ENCODE data around the gene CRISPLD2.
"Not testable (repeated sequence)": the region's sequence is repeated elsewhere in the genome, so short reads cannot be mapped to it uniquely, and the experiment has no call there.

Gene CRISPLD2

DNA sequence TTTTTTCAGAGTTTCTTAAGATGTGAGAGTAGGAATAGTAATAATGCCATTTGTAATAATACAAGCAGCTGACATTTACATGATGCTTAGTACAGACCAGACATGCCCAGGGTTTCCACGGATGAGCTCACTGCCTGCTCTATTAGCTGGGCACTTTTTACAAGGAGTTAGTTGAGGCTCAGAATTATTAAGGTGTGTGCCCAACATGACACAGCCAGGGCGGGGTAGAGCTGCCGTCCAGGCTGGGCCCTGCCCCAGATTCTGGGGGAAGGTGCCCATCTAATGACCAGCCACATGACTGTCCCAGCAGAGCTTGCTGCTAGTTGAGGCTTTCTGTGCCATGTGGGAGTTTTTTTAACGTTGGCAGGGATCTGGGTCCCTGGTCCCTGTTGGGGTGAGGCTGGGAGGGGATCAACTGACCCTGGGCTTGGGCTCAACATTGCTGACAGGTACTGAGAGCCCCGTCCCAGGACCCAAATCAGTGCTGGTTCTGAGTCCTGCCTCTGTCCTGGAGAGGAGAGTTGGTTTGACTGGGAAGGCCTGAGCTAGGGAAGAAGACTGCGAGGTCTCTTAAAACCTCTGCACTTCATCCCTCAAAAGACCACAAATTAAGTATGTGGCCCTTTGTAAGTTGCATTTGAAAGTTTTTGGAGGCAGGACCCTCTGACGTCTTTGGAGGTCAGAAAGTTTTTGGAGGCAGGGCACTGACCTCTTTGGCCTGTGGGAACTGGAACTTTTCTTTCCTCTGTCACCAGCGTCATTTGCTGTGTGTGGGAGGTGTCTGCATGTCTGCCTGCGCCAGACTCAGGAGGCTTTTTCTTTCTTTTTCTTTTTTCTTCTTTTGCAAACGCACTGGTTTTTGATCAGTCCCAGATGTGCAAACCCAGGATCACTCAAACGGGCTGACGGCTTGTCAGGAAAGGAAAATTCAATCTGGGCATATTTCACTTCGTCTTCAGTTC lies 2.2 kb downstream of the CRISPLD2 start:
- no peak for DNase-seq (ENCODE audit: low read depth)

DNA sequence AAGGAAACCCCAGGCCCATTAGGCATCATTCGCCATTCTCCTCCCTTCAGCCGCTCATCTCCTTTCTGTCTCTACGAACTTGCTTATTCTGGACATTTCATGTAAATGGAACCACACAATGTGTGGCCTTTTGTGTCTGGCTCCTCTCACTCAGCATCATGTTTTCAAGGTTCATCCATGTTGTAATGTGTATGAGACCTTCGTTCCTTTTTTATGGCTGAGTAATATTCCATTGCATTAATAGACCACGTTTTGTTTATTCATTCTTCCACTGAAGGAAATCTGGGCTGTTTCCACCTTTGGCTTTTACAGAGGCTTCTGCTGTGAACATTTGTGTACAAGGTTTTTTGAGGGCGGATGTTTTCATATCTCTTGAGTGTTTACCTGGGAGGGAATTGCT lies 3.2 kb downstream of the CRISPLD2 start:
- DNase-seq (ENCODE audit: low read depth) = no peak

DNA sequence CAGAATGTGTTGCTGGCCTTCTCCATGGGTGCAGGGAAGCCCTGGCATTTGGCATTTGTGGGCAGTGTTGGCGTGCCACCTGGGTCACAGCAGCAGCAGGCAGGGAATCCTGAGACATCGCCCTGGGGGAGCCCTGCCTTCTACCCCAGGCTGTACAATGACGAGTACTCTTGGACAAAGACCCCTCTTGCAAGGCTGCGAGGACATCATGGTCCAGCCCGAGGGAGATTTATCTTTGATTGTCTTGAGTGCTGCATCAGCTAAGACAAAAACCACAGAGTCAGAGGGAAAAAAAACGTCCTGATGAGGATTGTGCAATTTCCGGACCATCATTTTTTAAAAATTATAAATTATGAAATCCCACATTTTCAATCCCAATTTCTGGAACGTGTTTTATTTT lies 3.7 kb downstream of the CRISPLD2 start:
- DNase-seq (ENCODE audit: low read depth) = no peak

DNA sequence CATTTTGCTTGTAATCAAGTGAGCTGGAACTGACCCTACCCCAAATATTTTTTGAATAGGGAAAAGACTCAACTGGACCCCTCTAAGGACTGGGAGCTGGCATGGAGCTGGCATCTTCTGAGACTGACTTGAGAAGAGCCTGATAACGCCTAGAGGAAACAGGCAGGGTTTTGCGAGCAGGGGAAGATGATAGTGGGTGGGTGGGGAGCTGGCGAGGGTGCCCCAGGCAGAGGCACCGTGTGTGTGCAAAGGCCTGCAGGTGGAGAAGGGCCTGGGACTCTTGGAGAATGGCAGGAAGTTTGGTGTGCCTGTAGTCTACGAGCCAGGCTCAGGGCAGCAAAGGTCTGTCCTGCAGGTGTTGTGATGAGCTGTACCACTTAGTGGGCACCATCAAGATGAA lies 4.1 kb downstream of the CRISPLD2 start:
- no peak for DNase-seq (ENCODE audit: low read depth)

DNA sequence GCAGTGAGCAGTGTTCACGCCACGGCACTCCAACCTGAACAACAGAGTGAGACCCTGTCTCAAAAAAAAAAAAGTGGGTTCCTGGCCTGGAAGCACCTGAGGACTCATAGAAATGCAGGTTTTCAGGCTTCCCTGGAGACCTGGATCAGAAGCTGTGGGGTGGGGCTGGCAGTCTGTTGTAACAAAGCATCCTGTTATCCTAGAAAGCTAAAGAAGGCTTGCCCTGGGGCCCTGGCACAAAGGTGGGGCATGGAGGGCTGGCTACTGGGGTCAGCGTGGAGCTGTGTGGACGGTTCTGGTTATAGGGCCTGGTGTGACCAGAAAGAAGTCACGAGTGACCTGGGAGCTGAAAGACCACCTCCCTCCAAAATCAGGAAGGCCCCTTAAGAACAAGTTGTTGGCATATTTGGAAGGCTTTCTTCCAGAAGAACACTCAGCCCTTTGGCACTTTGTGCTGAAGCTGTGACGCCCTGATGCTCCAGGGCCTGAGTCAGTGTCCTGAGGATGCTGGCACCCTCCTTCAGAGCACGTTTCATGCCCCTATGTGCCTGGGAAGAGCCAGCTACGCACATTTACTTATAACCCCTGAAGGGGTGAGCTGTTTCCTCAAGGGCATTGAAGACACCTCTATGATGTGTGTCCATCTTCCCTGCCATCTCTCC lies 6.2 kb downstream of the CRISPLD2 start:
- DNase-seq (ENCODE audit: low read depth) = peak; percentile 64

DNA sequence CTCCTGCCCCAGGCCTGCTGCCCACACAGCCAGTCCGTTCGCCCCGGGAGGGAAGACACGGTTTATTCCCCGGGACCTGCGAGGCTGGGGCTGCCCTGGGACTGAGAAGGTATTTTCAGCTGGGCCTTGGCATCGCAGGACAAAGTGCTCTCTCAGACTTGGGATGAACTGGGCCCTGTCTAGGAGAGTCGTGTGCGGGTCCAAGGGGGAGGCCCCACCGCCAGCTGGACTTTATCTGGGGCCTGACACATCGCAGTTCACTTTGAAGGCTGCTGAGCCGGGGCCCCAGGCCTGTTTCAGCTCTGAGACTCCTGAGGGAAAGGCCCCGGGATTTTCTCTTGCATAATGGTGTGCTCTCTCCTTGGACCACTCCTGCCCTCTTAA lies 6.8 kb downstream of the CRISPLD2 start:
- no peak for DNase-seq (ENCODE audit: low read depth)

DNA sequence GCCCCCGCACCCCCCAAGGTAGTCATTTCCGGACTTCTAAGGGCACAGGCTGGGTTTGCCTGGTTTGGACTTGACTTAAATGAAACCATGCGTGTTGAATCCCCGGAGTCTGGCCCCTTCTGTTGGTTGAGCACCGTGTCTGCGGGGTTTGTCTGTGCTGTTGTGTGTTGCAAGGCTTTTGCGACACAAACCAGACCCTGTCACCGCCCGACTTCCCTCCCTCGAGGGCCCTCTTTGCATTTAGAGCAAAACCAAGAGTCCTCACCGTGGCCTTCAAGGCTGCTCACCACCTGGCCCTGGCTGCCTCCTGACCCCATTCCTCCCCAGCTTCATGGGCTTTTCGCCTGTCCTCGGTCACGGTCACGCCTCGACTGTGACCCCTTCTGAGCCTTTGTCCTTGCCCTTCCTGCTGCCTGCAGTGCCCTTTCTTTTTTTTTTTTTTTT lies 7.4 kb downstream of the CRISPLD2 start:
- no peak for DNase-seq (ENCODE audit: low read depth)

DNA sequence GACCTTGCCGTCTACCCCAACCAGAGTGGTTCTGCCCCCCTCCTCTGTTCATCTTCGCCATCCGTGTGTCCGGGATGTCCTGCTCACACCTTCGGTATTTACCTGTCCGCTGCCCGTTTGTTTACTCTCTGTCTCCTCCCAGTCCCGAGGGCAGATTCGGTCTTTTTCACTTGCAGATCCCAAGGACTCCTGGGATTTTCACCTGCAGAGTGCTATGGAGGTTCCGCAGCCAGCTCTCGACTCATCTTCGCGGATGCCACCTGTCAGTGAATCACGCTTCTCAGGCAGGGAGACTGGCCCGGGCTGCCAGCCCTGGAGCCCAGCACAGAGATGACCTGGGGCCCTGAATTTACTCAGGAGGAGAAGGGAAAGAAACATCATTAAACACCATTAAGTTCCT lies 8.1 kb downstream of the CRISPLD2 start:
- DNase-seq (ENCODE audit: low read depth) = no peak

DNA sequence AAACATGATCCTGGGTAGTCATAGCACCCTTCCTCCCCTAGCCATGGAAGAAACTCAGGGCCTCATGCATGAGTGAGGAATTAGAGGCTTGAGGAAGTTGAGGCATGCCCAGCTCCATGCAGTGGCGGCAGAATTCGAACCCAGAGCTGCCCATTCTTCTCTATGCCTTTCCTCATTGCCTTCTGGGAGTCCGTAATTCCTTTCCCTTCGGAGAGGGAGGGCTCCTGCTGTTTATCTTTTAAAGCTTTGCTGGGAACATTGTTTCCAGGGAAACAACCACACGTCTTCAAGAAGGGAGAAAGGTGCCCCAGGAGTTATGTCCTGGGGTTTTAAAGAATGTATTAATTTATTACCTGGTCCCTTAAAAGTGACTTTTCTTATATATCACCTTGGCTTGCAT lies 8.5 kb downstream of the CRISPLD2 start:
- no peak for DNase-seq (ENCODE audit: low read depth)

DNA sequence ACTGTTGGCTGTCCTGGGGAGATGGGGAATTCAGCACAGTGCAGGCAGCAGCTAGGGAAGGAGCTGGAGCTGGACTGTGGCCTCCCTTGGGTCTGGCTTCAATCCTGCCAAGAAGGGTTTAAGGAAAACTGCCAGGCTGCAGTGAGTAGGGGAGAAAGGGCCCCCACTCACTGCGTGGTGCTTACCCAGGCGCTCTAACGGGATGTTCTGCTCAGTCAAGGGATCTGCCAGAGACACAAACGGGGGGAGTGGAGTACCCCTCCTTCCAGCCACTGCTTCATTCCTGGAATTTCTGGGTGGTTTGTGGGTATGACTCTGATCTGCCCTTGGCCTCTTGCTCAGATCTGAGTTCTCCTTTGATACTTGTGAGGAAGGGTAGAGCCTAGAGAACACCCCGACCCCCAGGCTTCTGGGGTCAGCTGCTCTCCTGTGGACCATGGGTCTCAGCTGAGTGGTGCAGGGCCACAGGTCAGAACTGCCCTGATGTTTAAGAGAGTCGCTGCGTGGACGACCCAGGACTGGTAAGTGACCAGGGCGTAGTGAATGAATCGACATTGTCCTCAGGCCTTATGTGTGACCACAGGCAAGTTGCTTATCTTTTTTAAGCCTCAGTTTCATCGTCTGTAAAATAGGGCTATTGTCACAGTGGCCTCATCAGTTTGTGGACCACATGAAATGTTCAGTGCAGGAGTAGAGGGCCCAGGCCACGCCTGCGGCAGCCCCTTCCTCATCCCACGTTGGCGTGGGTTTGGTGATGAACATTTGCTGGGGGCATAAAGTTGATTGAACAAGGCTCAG lies 9.6 kb downstream of the CRISPLD2 start:
- DNase-seq (ENCODE audit: low read depth) = peak; percentile 91

DNA sequence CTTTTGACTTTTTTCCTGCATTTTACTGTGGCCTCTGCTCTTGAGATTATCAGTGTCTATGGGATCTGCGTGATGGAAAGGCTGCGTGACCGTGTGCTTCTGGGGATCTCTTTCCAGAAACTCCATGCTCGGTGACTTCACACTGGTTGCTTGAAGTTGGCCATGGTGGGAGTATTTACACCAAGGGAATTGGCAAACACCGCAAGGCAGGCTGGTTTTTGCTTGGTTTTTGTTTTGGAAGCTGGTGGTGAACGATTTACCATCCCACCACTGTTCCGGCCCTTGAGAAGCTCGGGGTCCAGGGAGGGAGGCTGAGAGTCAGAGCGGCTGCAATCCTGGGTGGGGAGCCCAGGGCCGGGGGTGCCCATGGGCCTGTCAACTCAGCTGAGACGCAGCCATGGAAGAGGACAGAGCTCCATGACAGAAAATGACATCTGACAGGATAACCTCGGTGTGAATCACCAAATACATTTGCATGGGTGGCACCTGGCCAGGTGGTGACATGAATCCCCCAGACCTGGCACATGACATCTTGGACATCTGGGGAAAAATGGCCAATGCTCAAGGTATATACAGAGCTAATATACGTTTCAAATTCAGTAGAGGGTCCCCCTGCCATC lies 11.1 kb downstream of the CRISPLD2 start:
- no peak for DNase-seq (ENCODE audit: low read depth)

DNA sequence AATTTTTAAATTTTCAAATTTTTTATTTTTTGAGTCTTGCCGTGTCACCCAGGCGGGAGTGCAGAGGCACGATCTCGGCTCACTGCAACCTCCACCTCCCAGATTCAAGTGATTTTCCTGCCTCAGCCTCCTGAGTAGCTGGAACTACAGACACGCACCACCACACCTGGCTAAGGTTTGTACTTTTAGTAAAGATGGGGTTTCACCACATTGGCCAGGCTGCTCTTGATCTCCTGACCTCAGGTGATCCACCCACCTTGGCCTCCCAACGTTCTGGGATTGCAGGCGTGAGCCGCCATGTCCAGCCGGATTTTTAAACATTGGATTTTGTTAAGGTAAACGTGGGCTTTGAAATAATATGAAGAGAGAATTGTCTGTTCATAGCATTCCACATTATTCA lies 11.9 kb downstream of the CRISPLD2 start:
- not testable (repeated sequence) for DNase-seq (ENCODE audit: low read depth)

DNA sequence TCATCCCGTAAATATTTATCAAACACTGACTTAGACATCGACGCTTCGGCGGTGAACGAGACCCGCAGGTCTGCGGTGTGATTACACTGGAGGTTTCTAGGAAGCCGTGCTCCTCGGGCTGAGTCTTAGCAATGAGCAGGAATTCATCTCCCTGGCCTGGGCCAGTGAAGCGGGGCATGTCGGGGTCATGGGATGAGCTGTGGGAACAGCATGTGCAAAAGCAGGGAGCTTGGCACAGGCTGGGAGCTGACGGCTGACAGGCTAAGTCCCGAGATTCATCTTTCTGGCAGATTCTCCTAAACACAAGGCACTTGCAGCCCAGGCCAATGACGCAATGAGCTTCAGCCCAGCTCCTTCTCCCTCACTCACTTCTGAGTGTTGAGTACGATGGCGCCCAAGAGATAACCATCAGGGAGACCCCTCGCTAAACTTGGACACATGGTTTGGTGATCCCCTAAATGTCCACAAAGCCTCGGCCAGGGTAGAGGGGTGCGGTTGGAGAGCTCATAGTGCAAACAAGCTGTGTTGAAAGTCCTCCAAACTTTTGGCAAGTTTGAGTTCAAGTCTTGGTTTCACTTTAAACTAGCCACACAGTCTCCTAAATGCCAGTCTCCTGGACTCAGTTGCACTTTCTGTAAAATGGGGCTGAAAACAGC lies 12.8 kb downstream of the CRISPLD2 start:
- peak; percentile 99 for DNase-seq (ENCODE audit: low read depth)

DNA sequence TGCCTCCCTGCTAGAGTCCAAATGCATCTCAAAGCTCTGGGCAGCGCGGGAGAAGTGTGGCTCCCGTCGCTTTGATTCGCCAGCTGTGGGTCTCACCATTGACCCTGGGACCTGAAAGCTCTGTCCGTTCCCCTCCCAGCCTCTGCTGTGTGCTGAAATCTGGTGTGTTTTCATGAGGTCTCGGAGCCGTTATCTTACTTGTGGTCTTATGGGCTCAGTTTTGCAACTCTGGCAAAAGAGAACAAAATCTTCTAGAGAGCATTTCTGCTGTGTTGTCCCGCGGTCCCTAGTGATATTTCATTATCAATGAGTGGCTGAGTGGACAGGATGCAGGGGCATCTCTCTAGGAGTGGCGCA lies 13.3 kb downstream of the CRISPLD2 start:
- DNase-seq (ENCODE audit: low read depth) = no peak

DNA sequence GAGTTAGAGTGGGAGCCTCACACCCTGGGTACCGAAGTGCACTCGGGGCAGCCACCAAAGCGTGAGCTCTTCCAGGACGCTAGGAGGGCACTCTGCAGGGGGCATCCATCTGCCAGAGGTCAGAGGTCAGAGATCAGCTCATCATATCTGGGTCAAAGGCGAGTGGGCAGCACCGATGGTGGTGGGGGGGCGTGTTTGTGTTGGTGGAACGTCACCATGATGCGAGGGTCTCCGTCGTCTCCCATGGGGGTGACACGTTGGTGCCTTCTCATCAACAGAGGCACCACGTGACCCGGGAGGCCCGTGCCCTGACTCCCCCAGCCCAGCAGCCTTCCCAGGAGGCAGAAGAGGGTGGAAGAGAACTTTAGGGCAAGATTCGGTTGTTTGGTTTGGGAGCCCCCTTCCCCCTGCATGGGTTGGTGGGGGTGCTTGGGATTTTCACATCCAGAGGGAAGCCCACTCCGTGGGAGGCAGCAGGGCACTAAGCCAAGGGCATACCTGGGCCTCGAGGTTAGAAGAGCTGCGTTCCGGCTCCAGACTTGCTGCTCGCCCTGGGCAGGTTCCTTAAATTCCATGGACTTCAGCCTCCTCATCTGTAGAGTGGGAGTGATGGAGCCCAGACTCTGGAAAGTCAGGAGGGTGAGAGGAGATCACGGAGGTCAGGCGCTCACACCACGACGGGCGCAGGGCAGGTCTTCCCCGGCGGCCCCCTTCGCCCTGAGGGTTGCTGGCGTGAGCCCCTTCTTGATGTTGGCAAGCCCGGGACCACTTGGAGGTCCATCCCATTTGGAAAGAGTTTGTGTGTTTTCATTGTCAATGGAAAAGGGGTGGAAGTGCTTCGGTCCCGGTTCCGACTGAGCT lies 14.0 kb downstream of the CRISPLD2 start:
- no peak for DNase-seq (ENCODE audit: low read depth)

DNA sequence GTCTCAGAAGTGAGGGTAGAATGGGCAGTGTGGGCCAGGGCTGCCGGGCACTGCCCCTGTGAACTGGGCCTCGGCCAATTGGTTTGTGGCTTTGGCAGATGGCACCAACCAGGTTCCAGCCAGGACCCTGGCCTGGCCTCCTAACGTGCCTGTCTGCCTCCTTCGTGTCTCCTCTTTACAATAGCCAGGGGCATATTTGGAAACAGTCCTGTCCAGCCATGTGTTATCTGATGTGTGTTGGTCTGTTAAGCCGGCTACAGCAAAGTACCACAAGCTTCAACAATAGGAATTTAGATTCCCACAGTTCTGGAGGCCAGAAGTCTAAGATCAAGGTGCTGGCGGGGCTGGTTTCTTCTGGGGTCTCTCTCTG lies 14.6 kb downstream of the CRISPLD2 start:
- DNase-seq (ENCODE audit: low read depth) = no peak

DNA sequence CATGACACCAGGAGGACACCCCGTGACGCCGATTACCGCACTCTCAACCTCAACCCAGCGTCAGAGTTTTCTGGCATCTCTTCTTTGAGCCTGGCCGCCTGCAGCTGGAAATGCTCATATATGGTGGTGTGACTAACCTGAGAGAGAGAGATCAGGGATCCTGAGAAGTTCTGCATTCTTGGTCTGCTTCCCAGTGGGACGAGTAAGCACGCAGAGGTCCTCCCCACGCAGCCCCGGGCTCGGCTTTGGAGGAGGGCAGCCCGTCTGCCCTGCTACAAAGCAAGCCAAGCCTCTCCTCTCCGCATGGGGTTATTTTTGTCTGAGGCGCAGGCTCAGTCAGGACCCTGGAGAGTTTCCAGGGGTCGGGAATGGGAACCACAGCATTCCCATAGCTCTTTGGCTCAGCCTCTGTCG lies 16.5 kb downstream of the CRISPLD2 start:
- DNase-seq (ENCODE audit: low read depth) = peak; percentile 100

DNA sequence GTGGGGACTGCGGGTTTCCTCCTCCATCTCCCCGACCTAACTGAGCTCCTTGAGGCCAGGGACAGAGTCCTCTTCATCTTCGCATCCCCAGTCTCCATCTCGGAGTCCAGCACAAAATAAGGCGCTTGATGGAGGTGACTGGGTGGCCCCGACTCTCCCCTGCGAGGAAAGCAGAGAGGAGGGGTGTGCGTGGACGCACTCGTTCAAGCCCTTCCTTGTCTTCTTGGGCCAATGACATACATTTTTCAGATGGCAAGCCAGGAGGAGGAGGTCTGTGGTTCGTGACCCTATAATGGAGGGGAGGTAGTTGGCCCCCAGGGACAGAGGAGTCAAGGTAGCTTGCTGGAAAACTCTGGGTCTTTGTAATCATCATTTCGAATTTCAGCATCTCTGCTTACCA lies 17.2 kb downstream of the CRISPLD2 start:
- DNase-seq (ENCODE audit: low read depth) = no peak

DNA sequence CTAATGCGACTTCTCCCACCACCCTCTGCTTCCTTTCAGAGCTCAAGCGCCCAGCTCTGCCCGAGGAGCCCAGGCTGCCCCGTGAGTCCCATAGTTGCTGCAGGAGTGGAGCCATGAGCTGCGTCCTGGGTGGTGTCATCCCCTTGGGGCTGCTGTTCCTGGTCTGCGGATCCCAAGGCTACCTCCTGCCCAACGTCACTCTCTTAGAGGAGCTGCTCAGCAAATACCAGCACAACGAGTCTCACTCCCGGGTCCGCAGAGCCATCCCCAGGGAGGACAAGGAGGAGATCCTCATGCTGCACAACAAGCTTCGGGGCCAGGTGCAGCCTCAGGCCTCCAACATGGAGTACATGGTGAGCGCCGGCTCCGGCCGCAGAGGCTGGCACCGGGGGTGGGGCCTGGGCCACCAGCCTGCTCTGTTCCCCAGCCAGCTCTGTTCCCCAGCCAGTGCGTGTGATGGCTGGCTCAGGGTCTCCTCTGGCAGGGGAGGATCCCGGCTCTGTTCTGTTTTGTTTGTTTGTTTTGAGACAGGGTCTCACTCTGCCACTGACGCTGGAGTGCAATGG lies 18.7 kb downstream of the CRISPLD2 start:
- no peak for DNase-seq (ENCODE audit: low read depth)

DNA sequence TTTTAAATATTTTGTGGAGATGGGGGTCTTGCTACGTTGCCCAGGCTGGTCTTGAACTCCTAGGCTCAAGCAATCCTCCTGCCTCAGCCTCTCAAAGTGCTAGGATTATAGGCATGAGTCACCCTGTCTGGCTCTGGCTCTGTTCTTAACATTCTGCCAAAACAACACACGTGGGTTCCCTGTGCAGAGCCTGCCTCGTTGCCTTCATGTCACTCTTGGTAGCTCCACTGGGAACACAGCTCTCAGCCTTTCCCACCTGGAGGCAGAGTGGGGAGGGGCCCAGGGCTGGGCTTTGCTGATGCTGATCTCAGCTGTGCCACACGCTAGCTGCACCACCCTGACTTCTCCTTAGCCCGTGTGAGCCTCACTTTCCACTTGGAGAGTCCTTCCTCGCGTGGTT lies 19.3 kb downstream of the CRISPLD2 start:
- no peak for DNase-seq (ENCODE audit: low read depth)

Data from GM04503 (cell line).